ENCODE measurements around the gene UBE2E1. TPM values are rescaled to one million over a fixed set of nuclear protein-coding genes. Genes with fewer than 3 reads are reported as not detected.

The UBE2E1 gene
- total RNA-seq, 4 donors from 2014 or later = 89.4 to 153 (median 121) TPM

- peak; percentile 21 for ATAC-seq
Observed at GRCh38 chr3:23806534-23807423, 1.0 kb downstream of the UBE2E1 start.

GRCh38 chr3:23807424-23808015 lies 1.8 kb downstream of the UBE2E1 start:
- 13% methylated on average over 5 of the region's 5 CpGs for WGBS, 2 donors (ENCODE audit: low coverage in 1 of 2)
- no peaks in the 10 kb centered on the region for H3K36me3 ChIP-seq
- ATAC-seq = no peak
- H3K27ac ChIP-seq = peak overlapping the region; percentile 72 to 95 (median 92)
- H3K9me3 ChIP-seq = no peaks in the 10 kb centered on the region
- TF ChIP-seq EP300 (IDR thresholded peaks at IDR 0.05) = no peak
- TF ChIP-seq POLR2AphosphoS5 (IDR thresholded peaks at IDR 0.05) = peak; percentile 45
- peaks cover 3 to 54% (median 23%) of the 10 kb centered on the region in 3 donors for H3K4me1 ChIP-seq
- H3K4me3 ChIP-seq = peak overlapping the region; percentile 82 to 93
- H3K27me3 ChIP-seq = no peaks in the 10 kb centered on the region

More at GRCh38 chr3:23806534-23807423, 1.0 kb downstream of the UBE2E1 start:
- Histone ChIP-seq H3K27ac (peak overlapping the region; percentile 72 to 95 (median 92)), H3K4me1 (peaks cover 3 to 47% (median 23%) of the 10 kb centered on the region in 3 donors), H3K4me3 (peak overlapping the region; percentile 82 to 93), H3K36me3 (no peaks in the 10 kb centered on the region), H3K9me3 (no peaks in the 10 kb centered on the region), H3K27me3 (no peaks in the 10 kb centered on the region)
- WGBS, 2 donors (ENCODE audit: low coverage in 1 of 2) = 0 to 6% methylated on average over 6 to 21 of the region's 71 CpGs
- no peak for TF ChIP-seq EP300 (IDR thresholded peaks at IDR 0.05)
- TF ChIP-seq CTCF (IDR thresholded peaks at IDR 0.05) = no peak
- TF ChIP-seq POLR2AphosphoS5 (IDR thresholded peaks at IDR 0.05) = no peak
- TF ChIP-seq POLR2A (IDR thresholded peaks at IDR 0.05) = no peak

DNA sequence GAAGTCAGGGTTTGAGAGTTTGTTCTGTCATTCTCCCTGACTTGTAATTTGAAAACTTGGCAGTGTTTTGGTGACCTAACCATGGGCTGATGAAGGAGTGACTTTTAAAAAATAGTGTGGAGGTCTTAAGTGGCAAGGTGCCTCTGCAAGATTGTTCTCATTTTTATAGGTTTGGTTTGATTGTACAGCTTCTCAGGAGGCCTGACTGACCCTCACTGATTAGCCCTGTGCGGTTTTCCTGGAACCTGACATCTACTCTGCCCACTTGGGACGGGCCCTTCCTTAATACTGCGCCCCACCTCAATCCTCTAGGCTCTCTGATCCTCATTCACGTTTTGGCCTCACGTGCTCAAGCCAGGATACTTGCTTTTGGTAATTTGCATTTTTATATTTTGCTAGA lies 2.8 kb downstream of the UBE2E1 start:
- Histone ChIP-seq H3K27ac (peak overlapping the region in 3 of 4 donors; percentile 48 to 95 (median 90)), H3K4me1 (peaks cover 3 to 65% (median 23%) of the 10 kb centered on the region in 3 donors), H3K4me3 (no peak overlapping the region), H3K36me3 (no peaks in the 10 kb centered on the region), H3K27me3 (no peaks in the 10 kb centered on the region), H3K9me3 (no peaks in the 10 kb centered on the region)
- no peak for ATAC-seq
- TF ChIP-seq EP300 (IDR thresholded peaks at IDR 0.05) (no peak), POLR2A (IDR thresholded peaks at IDR 0.05) (no peak), POLR2AphosphoS5 (IDR thresholded peaks at IDR 0.05) (no peak), CTCF (IDR thresholded peaks at IDR 0.05) (no peak)
- WGBS, 2 donors (ENCODE audit: low coverage in 1 of 2) = 40 to 54% methylated on average over 1 to 5 of the region's 5 CpGs

- Histone ChIP-seq H3K4me1 (peaks cover 3 to 70% (median 23%) of the 10 kb centered on the region in 3 donors), H3K4me3 (no peak overlapping the region), H3K27ac (peak overlapping the region in 3 of 4 donors; percentile 90 to 95 (median 92)), H3K9me3 (no peaks in the 10 kb centered on the region), H3K27me3 (no peaks in the 10 kb centered on the region), H3K36me3 (no peaks in the 10 kb centered on the region)
- no peak for ATAC-seq
- 38 to 44% methylated on average over 1 to 2 of the region's 2 CpGs for WGBS, 2 donors (ENCODE audit: low coverage in 1 of 2)
- TF ChIP-seq POLR2AphosphoS5 (IDR thresholded peaks at IDR 0.05) (no peak), CTCF (IDR thresholded peaks at IDR 0.05) (no peak), EP300 (IDR thresholded peaks at IDR 0.05) (no peak), POLR2A (IDR thresholded peaks at IDR 0.05) (no peak)
Observed at GRCh38 chr3:23809294-23809693, 3.5 kb downstream of the UBE2E1 start.

- 33 to 54% methylated on average over 11 to 13 of the region's 13 CpGs for WGBS, 2 donors (ENCODE audit: low coverage in 1 of 2)
- H3K4me1 ChIP-seq = peaks cover 3 to 73% (median 23%) of the 10 kb centered on the region in 3 donors
Observed at GRCh38 chr3:23809840-23810342, 4.1 kb downstream of the UBE2E1 start.

More at GRCh38 chr3:23809840-23810342, 4.1 kb downstream of the UBE2E1 start:
- Histone ChIP-seq H3K36me3 (no peaks in the 10 kb centered on the region), H3K27me3 (no peaks in the 10 kb centered on the region), H3K27ac (peak overlapping the region; percentile 67 to 95 (median 91)), H3K4me3 (peak overlapping the region; percentile 68 to 75), H3K9me3 (no peaks in the 10 kb centered on the region)
- no peak for ATAC-seq
- TF ChIP-seq POLR2A (IDR thresholded peaks at IDR 0.05) (no peak), POLR2AphosphoS5 (IDR thresholded peaks at IDR 0.05) (no peak), EP300 (IDR thresholded peaks at IDR 0.05) (no peak), CTCF (IDR thresholded peaks at IDR 0.05) (no peak)

All from gastroesophageal sphincter (tissue), 4 donors.